ENCODE results near the gene NPHP4. TPM values are rescaled to one million over a fixed set of nuclear protein-coding genes. Genes with fewer than 3 reads are reported as not detected.

Gene NPHP4
- total and polyA plus RNA-seq, 9 of the 15 experiments (the other 6 are each of a cell fraction or from before 2014, with no cell fraction given), result 0.52 to 26.2 (median 6.7) TPM

DNA sequence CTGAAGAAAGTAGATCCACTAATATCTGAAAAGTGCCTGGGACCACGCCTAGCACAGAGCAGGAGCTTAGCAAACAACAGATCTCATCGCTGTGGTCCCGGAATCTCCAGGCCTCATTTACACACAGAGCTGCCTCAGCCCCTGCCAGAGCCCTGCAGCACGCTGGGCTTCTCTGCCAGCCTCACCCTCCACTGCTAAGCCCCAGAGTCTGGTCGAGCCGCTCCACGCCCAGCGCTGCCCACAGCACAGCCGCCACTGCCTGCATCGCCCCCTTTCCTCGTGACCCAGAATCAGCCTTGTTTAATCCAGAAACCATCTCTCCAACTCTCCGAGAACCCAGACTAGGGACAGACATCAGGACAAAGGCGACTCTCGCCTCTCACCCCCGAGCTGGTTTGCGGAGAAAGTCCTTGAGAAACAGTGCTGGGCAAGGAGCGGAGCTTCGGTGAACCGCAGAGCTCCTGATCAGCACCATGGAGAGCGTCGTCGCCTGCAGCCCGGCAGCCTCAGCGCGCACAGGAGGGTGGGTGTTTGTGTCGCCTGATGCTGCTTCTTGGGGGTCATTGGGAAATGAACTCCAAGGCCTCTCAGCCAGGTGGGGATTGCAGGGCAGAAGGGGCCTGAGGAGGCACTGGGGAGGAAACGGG lies 145.1 kb downstream of the NPHP4 start (continued):
- TF ChIP-seq ZNF174 (CRISPR knock-in tag; IDR thresholded peaks at IDR 0.05) (no peak), CREM (IDR thresholded peaks at IDR 0.05; ENCODE audit: low read depth) (peak; percentile 35; the same call in 1 of the 2 replicates), MAFK (IDR thresholded peaks at IDR 0.05; ENCODE audit: low read length) (no peak), RCOR1 (IDR thresholded peaks at IDR 0.05; ENCODE audit: borderline replicate concordance in 1 of 2, low read depth in 2 of 2, low read length in 2 of 2) (peak in 1 of 2 experiments; percentile 56; a peak in 1 of 4 replicates), C11orf30 (IDR thresholded peaks at IDR 0.05; ENCODE audit: low read depth) (no peak), ZC3H11A (IDR thresholded peaks at IDR 0.05; ENCODE audit: low read depth, low read length) (no peak), ZNF518B (CRISPR knock-in tag; IDR thresholded peaks at IDR 0.05) (no peak), ZNF146 (CRISPR knock-in tag; IDR thresholded peaks at IDR 0.05; ENCODE audit: unreplicated experiment) (no peak), CAMTA2 (CRISPR knock-in tag; conservative IDR thresholded peaks at IDR 0.05) (no peak), ZNF395 (CRISPR knock-in tag; IDR thresholded peaks at IDR 0.05) (no peak), ZNF57 (CRISPR knock-in tag; IDR thresholded peaks at IDR 0.05) (no peak), LARP7 (IDR thresholded peaks at IDR 0.05) (no peak), ZNF583 (CRISPR knock-in tag; IDR thresholded peaks at IDR 0.05) (no peak), RNF219 (CRISPR knock-in tag; IDR thresholded peaks at IDR 0.05) (no peak), ARID2 (IDR thresholded peaks at IDR 0.05) (no peak), JUNB (CRISPR knock-in tag; conservative IDR thresholded peaks at IDR 0.05) (no peak), FOXM1 (IDR thresholded peaks at IDR 0.05; ENCODE audit: low read depth) (no peak), FOXM1 (CRISPR knock-in tag; IDR thresholded peaks at IDR 0.05; ENCODE audit: low read depth) (no peak), ZNF232 (CRISPR knock-in tag; IDR thresholded peaks at IDR 0.05) (peak; percentile 90), SNIP1 (IDR thresholded peaks at IDR 0.05; ENCODE audit: low read depth) (no peak)
- TF ChIP-seq, protein P1, sequence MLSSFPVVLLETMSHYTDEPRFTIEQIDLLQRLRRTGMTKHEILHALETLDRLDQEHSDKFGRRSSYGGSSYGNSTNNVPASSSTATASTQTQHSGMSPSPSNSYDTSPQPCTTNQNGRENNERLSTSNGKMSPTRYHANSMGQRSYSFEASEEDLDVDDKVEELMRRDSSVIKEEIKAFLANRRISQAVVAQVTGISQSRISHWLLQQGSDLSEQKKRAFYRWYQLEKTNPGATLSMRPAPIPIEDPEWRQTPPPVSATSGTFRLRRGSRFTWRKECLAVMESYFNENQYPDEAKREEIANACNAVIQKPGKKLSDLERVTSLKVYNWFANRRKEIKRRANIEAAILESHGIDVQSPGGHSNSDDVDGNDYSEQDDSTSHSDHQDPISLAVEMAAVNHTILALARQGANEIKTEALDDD (IDR thresholded peaks at IDR 0.05), result no peak
- TF ChIP-seq, protein P2, sequence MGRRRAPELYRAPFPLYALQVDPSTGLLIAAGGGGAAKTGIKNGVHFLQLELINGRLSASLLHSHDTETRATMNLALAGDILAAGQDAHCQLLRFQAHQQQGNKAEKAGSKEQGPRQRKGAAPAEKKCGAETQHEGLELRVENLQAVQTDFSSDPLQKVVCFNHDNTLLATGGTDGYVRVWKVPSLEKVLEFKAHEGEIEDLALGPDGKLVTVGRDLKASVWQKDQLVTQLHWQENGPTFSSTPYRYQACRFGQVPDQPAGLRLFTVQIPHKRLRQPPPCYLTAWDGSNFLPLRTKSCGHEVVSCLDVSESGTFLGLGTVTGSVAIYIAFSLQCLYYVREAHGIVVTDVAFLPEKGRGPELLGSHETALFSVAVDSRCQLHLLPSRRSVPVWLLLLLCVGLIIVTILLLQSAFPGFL (CRISPR knock-in tag; IDR thresholded peaks at IDR 0.05), result no peak
